ENCODE results near the gene ALG3.

The ALG3 gene

GRCh38 chr3:184257083-184257915 is 8.5 kb upstream of the ALG3 start:
- no peak overlapping the region for H3K4me3 ChIP-seq (ENCODE audit: low read depth, low read length)
- no peaks in the 10 kb centered on the region for H3K36me3 ChIP-seq (replicated peaks)
- no peak for DNase-seq
- H3K27ac ChIP-seq = no peak overlapping the region
- TF ChIP-seq CTCF (IDR thresholded peaks at IDR 0.05; ENCODE audit: low read depth, low read length, missing control alignments) = no peak
- in situ Hi-C loops (cut with HindIII; ENCODE audit: low pct_ligation_motif_present, low sequenced_read_pairs) = no loop called here
- no peaks in the 10 kb centered on the region for H3K27me3 ChIP-seq (replicated peaks)

- no peak overlapping the region for H3K27ac ChIP-seq
- H3K27me3 ChIP-seq (replicated peaks) = no peaks in the 10 kb centered on the region
- in situ Hi-C loops (cut with HindIII; ENCODE audit: low pct_ligation_motif_present, low sequenced_read_pairs) = no loop called here
- no peak overlapping the region for H3K4me3 ChIP-seq (ENCODE audit: low read depth, low read length)
- H3K36me3 ChIP-seq (replicated peaks) = no peaks in the 10 kb centered on the region
- DNase-seq = no peak
- no peak for TF ChIP-seq CTCF (IDR thresholded peaks at IDR 0.05; ENCODE audit: low read depth, low read length, missing control alignments)
These were observed 6.7 kb upstream of the ALG3 start for GRCh38 chr3:184255291-184256039.

- no peak overlapping the region for H3K27ac ChIP-seq
- in situ Hi-C loops (cut with HindIII; ENCODE audit: low pct_ligation_motif_present, low sequenced_read_pairs) = no loop called here
- no peaks in the 10 kb centered on the region for H3K27me3 ChIP-seq (replicated peaks)
- TF ChIP-seq CTCF (IDR thresholded peaks at IDR 0.05; ENCODE audit: low read depth, low read length, missing control alignments) = peak; percentile 97
- peak overlapping the region; percentile 95 for H3K4me3 ChIP-seq (ENCODE audit: low read depth, low read length)
- peaks cover 4% of the 10 kb centered on the region for H3K36me3 ChIP-seq (replicated peaks)
- peak; percentile 90 for DNase-seq
These were observed 1.5 kb upstream of the ALG3 start for GRCh38 chr3:184250167-184250828.

- H3K27me3 ChIP-seq (replicated peaks) = no peaks in the 10 kb centered on the region
- peak; percentile 97 for DNase-seq
- peak within 1 kb of the TSS; percentile 83 for H3K27ac ChIP-seq
- in situ Hi-C loops (cut with HindIII; ENCODE audit: low pct_ligation_motif_present, low sequenced_read_pairs) = no loop called here
- H3K4me3 ChIP-seq (ENCODE audit: low read depth, low read length) = peak within 1 kb of the TSS; percentile 95
- TF ChIP-seq CTCF (IDR thresholded peaks at IDR 0.05; ENCODE audit: low read depth, low read length, missing control alignments) = peak; percentile 70
- peaks cover 6% of the 10 kb centered on the region for H3K36me3 ChIP-seq (replicated peaks)
These were observed 827 bp upstream of the ALG3 start, which contains the start of gene EEF1AKMT4 for GRCh38 chr3:184249412-184250166. Gene EEF1AKMT4 (plus strand): TSS chr3:184249672. CDS start chr3:184249695, 23 bp downstream.

- Histone ChIP-seq H3K36me3 (replicated peaks) (peaks cover 28% of the 10 kb centered on the region), H3K27me3 (replicated peaks) (no peaks in the 10 kb centered on the region), H3K27ac (no peak overlapping the region), H3K4me3 (ENCODE audit: low read depth, low read length) (no peak overlapping the region)
- TF ChIP-seq CTCF (IDR thresholded peaks at IDR 0.05; ENCODE audit: low read depth, low read length, missing control alignments) = no peak
- DNase-seq = no peak
- in situ Hi-C loops (cut with HindIII; ENCODE audit: low pct_ligation_motif_present, low sequenced_read_pairs) = no loop called here
These were observed 6.5 kb downstream of the ALG3 start for GRCh38 chr3:184242297-184242685.
